Neural cell (in vitro differentiated cells): Measurements from ENCODE around the gene LPAR3. TPM values are rescaled to one million over a fixed set of nuclear protein-coding genes. Genes with fewer than 3 reads are reported as not detected.
A peak's percentile ranks its signal among the peaks of the same experiment; 100 is the strongest.

ENCODE experiments used
- H2AFZ ChIP-seq: fragments of 200-600, 300-800 bp; sonication (generic), shearing (Covaris generic); 2 replicates; pipeline ENCODE4 v1.6.0; 2014; ENCODE audit warnings: low read depth, mild to moderate bottlenecking, antibody characterized with exemption, low read length, moderate library complexity
- H3F3A ChIP-seq: fragments of 200-600 bp; shearing (Covaris generic); 2 replicates; pipeline ENCODE4 v1.6.1; 2016; ENCODE audit warnings: mild to moderate bottlenecking, moderate library complexity, mixed read lengths, antibody characterized with exemption, low read length; ENCODE audit not compliant: insufficient read depth, poor library complexity, severe bottlenecking
- H3K27ac ChIP-seq: fragments of 200-600, 300-800 bp; sonication (generic), shearing (Covaris generic); 2 replicates; pipeline ENCODE4 v1.5.1; 2014; ENCODE audit warnings: mild to moderate bottlenecking, low read length, moderate library complexity
- H3K27me3 ChIP-seq: fragments of 300-800, 200-600 bp; sonication (generic), shearing (Covaris generic); 2 replicates; pipeline ENCODE4 v1.6.0; 2014; ENCODE audit warnings: mild to moderate bottlenecking, low read depth, low read length, moderate library complexity; ENCODE audit not compliant: insufficient read depth
- H3K36me3 ChIP-seq: fragments of 300-800, 200-600 bp; sonication (generic), shearing (Covaris generic); 2 replicates; pipeline ENCODE4 v1.5.1; 2014; ENCODE audit warnings: mild to moderate bottlenecking, antibody characterized with exemption, low read length, moderate library complexity; ENCODE audit not compliant: insufficient read depth
- H3K4me2 ChIP-seq: fragments of 300-800, 200-600 bp; sonication (generic), shearing (Covaris generic); 2 replicates; pipeline ENCODE4 v1.6.0; 2014; ENCODE audit warnings: mild to moderate bottlenecking, low read length
- H3K4me3 ChIP-seq: fragments of 300-800, 200-600 bp; sonication (generic), shearing (Covaris generic); 2 replicates; pipeline ENCODE4 v1.5.1; 2014; ENCODE audit warnings: mild to moderate bottlenecking, low read length, moderate library complexity
- H3K79me2 ChIP-seq: fragments of 200-600 bp; shearing (Covaris generic); replicated peaks from 2 replicates; pipeline ENCODE4 v1.6.0; 2014; ENCODE audit warnings: mild to moderate bottlenecking, low read length, moderate library complexity; ENCODE audit not compliant: insufficient read depth
- H3K9ac ChIP-seq: fragments of 300-800, 200-600 bp; sonication (generic), shearing (Covaris generic); 2 replicates; pipeline ENCODE4 v1.6.1; 2016; ENCODE audit warnings: mild to moderate bottlenecking, low read length, mixed read lengths
- H3K9me2 ChIP-seq: fragments of 200-600 bp; shearing (Covaris generic); 2 replicates; pipeline ENCODE4 v1.6.1; 2016; ENCODE audit warnings: mild to moderate bottlenecking, low read length, mixed read lengths; ENCODE audit not compliant: insufficient read depth
- H3K9me3 ChIP-seq: fragments of 200-600, 300-800 bp; sonication (generic), shearing (Covaris generic); 2 replicates; pipeline ENCODE4 v1.6.1; 2016; ENCODE audit warnings: mild to moderate bottlenecking, mixed run types, low read length, moderate library complexity, mixed read lengths
- H4K20me1 ChIP-seq: fragments of 200-600 bp; shearing (Covaris generic); 2 replicates; pipeline ENCODE4 v1.6.1; 2016; ENCODE audit warnings: mild to moderate bottlenecking, mixed run types; ENCODE audit not compliant: insufficient read depth
- EP300 ChIP-seq: fragments of 450-650 bp; conservative IDR thresholded peaks from 2 replicates; pipeline ENCODE4 v1.6.1; 2014; ENCODE audit warnings: antibody characterized with exemption, mild to moderate bottlenecking, moderate library complexity; ENCODE audit not compliant: poor library complexity, severe bottlenecking
- EZH2 ChIP-seq: fragments of 200-600, 300-800 bp; shearing (Covaris generic), sonication (generic); IDR thresholded peaks from 2 replicates; pipeline ENCODE4 v1.6.1; 2014; ENCODE audit warnings: antibody characterized with exemption, low read length, borderline replicate concordance, mild to moderate bottlenecking; ENCODE audit not compliant: insufficient read depth, poor library complexity, severe bottlenecking
- MXI1 ChIP-seq: fragments of 450-650 bp; conservative IDR thresholded peaks from 2 replicates; pipeline ENCODE4 v1.6.1; 2014; ENCODE audit warnings: antibody characterized with exemption, mild to moderate bottlenecking; ENCODE audit not compliant: poor library complexity, severe bottlenecking
- POLR2AphosphoS5 ChIP-seq: IDR thresholded peaks from 2 replicates; pipeline ENCODE4 v1.6.1; 2012
- RAD21 ChIP-seq: fragments of 450-650 bp; conservative IDR thresholded peaks from 2 replicates; pipeline ENCODE4 v1.6.1; 2014; ENCODE audit warnings: antibody characterized with exemption, mild to moderate bottlenecking, moderate library complexity
- SMC3 ChIP-seq: fragments of 450-650 bp; conservative IDR thresholded peaks from 2 replicates; pipeline ENCODE4 v1.6.1; 2014; ENCODE audit warnings: antibody characterized with exemption, mild to moderate bottlenecking, moderate library complexity; ENCODE audit not compliant: poor library complexity
- TAF1 ChIP-seq: IDR thresholded peaks from 2 replicates; pipeline ENCODE4 v1.6.1; 2012; ENCODE audit warnings: low read depth
- polyA plus RNA-seq: library from polyadenylated mRNA; depleted of rRNA; stranded (reverse); fragments of >200 nt; gene quantifications from 2 replicates; pipeline ENCODE4 v1.2.3, GENCODE V29; 2014
- TF ChIP-seq, protein P1 (sequence below): IDR thresholded peaks from 2 replicates; pipeline ENCODE4 v1.6.1; 2012; ENCODE audit warnings: borderline replicate concordance
- TF ChIP-seq, protein P2 (sequence below): fragments of 450-650 bp; IDR thresholded peaks from 2 replicates; pipeline ENCODE4 v1.5.1; 2014; ENCODE audit warnings: antibody characterized with exemption, mild to moderate bottlenecking, moderate library complexity; ENCODE audit not compliant: poor library complexity, severe bottlenecking

Gene LPAR3
- polyA plus RNA-seq, 1 donor from 2014 or later: not detected

DNA sequence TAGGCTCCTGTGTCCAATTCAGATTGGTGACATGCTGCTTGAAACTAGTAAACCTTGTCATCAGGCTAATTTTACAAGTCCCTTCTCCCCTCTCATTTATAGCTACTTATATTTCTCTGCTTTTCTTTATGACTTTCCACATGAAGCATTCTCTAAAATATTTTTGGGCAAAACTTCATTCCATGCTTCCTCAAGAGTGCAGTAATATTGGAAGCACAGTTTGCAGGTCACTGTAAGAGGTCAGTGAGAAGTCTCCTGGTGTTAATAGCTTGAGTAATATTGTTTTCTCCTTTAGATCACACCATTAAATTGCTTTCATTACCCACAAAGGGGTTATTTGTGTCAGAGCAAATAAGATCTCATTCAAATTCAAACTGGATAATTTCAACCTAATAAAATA lies 46.6 kb downstream of the LPAR3 start:
- Histone ChIP-seq H2AFZ (no peak overlapping the region), H3K27me3 (no peaks in the 10 kb centered on the region), H3K9ac (no peak overlapping the region), H3K9me2 (no peaks in the 10 kb centered on the region), H3K27ac (no peak overlapping the region), H3F3A (peaks cover 4% of the 10 kb centered on the region), H3K79me2 (no peaks in the 10 kb centered on the region), H3K9me3 (no peaks in the 10 kb centered on the region), H3K4me2 (no peak overlapping the region), H3K36me3 (no peaks in the 10 kb centered on the region), H4K20me1 (no peaks in the 10 kb centered on the region), H3K4me3 (no peak overlapping the region)
- TF ChIP-seq POLR2AphosphoS5: no peak
- TF ChIP-seq, protein P1, sequence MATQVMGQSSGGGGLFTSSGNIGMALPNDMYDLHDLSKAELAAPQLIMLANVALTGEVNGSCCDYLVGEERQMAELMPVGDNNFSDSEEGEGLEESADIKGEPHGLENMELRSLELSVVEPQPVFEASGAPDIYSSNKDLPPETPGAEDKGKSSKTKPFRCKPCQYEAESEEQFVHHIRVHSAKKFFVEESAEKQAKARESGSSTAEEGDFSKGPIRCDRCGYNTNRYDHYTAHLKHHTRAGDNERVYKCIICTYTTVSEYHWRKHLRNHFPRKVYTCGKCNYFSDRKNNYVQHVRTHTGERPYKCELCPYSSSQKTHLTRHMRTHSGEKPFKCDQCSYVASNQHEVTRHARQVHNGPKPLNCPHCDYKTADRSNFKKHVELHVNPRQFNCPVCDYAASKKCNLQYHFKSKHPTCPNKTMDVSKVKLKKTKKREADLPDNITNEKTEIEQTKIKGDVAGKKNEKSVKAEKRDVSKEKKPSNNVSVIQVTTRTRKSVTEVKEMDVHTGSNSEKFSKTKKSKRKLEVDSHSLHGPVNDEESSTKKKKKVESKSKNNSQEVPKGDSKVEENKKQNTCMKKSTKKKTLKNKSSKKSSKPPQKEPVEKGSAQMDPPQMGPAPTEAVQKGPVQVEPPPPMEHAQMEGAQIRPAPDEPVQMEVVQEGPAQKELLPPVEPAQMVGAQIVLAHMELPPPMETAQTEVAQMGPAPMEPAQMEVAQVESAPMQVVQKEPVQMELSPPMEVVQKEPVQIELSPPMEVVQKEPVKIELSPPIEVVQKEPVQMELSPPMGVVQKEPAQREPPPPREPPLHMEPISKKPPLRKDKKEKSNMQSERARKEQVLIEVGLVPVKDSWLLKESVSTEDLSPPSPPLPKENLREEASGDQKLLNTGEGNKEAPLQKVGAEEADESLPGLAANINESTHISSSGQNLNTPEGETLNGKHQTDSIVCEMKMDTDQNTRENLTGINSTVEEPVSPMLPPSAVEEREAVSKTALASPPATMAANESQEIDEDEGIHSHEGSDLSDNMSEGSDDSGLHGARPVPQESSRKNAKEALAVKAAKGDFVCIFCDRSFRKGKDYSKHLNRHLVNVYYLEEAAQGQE: no peak
- TF ChIP-seq MXI1: no peak
- no peak for TF ChIP-seq TAF1
- TF ChIP-seq, protein P2, sequence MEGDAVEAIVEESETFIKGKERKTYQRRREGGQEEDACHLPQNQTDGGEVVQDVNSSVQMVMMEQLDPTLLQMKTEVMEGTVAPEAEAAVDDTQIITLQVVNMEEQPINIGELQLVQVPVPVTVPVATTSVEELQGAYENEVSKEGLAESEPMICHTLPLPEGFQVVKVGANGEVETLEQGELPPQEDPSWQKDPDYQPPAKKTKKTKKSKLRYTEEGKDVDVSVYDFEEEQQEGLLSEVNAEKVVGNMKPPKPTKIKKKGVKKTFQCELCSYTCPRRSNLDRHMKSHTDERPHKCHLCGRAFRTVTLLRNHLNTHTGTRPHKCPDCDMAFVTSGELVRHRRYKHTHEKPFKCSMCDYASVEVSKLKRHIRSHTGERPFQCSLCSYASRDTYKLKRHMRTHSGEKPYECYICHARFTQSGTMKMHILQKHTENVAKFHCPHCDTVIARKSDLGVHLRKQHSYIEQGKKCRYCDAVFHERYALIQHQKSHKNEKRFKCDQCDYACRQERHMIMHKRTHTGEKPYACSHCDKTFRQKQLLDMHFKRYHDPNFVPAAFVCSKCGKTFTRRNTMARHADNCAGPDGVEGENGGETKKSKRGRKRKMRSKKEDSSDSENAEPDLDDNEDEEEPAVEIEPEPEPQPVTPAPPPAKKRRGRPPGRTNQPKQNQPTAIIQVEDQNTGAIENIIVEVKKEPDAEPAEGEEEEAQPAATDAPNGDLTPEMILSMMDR: no peak
- no peak for TF ChIP-seq SMC3
- TF ChIP-seq RAD21: no peak
- TF ChIP-seq EP300: no peak
- no peak for TF ChIP-seq EZH2

DNA sequence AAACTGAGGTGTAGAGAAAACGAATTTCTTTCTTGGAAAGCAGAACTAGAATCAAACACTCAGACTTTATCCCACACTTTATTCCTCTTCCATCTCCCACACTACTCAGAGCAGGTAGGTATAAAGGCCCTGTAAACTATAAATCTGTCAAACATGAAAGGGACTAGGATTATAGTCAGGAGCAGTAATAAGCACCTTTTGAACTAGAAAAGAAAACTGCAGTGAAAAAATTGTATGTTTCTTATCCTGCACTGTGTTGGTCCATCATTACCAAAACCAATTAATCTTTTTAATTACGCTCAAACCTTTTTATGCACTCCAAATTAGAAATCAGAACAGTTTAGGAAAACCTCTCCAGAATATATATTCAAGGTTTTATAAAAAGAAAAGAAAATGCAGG lies 47.6 kb downstream of the LPAR3 start:
- Histone ChIP-seq H3K4me2 (no peak overlapping the region), H3K79me2 (no peaks in the 10 kb centered on the region), H3K27me3 (no peaks in the 10 kb centered on the region), H2AFZ (no peak overlapping the region), H4K20me1 (no peaks in the 10 kb centered on the region), H3K9ac (no peak overlapping the region), H3K27ac (peak overlapping the region; percentile 69), H3K36me3 (no peaks in the 10 kb centered on the region), H3F3A (peaks cover 4% of the 10 kb centered on the region), H3K9me2 (no peaks in the 10 kb centered on the region), H3K4me3 (no peak overlapping the region), H3K9me3 (no peaks in the 10 kb centered on the region)
- TF ChIP-seq TAF1 (no peak), MXI1 (no peak), RAD21 (no peak), EP300 (no peak), SMC3 (no peak), POLR2AphosphoS5 (no peak), EZH2 (no peak)
- TF ChIP-seq, protein P1: no peak
- TF ChIP-seq, protein P2: no peak
